HG02943 (cell line): ENCODE data around the gene FXYD1.

Experiments used
- ATAC-seq: cut with Tn5 transposase; IDR thresholded peaks from one replicate; pipeline ENCODE4 v1.9.1; 2021; ENCODE audit warnings: mild to moderate bottlenecking, low read depth, moderate library complexity; ENCODE audit not compliant: unreplicated experiment

The FXYD1 gene

DNA sequence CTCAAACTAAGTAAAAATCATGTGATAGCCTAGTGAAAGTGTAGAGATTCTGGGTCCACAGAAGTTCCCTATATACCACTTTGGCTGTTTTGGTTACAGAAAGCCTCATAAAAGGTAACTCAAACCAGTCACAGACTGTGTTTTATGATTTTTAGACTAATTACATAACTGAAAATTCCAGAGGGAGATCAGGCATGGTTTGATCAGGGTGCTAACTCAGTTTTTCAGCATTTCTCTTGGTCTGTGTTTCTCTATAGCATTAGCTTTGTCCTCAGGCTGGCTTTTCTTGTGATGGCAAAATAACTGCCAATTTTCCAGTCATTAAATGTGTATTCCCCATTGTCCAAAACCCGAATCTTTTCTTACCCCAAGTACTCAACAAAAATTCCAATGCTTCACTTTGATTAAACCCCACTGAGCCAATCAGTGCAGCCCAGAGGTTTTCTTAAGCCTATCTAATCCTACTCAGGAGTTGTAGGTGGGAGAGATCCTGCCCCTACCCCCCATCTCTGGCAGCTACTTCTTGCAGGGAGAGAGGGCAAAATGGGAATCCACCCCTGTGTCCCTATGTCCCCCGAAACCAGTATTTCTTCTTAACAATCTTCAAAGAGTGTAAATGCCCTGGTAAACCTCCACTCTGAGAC lies 31.6 kb upstream of the FXYD1 start:
- no peak for ATAC-seq

- no peak for ATAC-seq
Observed at GRCh38 chr19:35107545-35107944, 31.1 kb upstream of the FXYD1 start.

DNA sequence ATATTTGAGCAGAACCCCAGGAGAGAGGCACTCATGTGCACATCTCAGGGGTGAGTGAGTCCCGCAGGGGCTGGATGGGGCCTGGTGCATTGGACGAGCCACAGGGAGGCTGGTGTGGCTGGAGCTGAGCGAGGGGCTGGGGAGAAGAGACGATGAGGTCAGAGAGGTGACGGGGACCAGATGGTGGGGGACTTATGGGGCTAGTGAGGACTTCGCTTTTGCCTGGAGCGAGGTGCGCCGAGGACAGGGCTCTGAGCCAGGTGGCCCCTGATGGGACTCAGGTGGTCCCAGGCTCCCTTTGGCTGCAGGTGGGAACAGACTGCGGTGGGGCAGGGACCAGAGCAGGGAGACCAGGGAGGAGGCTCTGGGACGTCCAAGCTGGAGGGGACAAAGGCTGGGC lies 29.9 kb upstream of the FXYD1 start:
- ATAC-seq, result no peak

- ATAC-seq, result no peak
Observed at GRCh38 chr19:35109395-35110112, 29.1 kb upstream of the FXYD1 start.

- no peak for ATAC-seq
Observed at GRCh38 chr19:35110974-35111373, 27.6 kb upstream of the FXYD1 start.

- ATAC-seq, result no peak
Observed at GRCh38 chr19:35112995-35113688, 25.5 kb upstream of the FXYD1 start.

GRCh38 chr19:35114353-35115176 lies 24.1 kb upstream of the FXYD1 start:
- ATAC-seq, result no peak

DNA sequence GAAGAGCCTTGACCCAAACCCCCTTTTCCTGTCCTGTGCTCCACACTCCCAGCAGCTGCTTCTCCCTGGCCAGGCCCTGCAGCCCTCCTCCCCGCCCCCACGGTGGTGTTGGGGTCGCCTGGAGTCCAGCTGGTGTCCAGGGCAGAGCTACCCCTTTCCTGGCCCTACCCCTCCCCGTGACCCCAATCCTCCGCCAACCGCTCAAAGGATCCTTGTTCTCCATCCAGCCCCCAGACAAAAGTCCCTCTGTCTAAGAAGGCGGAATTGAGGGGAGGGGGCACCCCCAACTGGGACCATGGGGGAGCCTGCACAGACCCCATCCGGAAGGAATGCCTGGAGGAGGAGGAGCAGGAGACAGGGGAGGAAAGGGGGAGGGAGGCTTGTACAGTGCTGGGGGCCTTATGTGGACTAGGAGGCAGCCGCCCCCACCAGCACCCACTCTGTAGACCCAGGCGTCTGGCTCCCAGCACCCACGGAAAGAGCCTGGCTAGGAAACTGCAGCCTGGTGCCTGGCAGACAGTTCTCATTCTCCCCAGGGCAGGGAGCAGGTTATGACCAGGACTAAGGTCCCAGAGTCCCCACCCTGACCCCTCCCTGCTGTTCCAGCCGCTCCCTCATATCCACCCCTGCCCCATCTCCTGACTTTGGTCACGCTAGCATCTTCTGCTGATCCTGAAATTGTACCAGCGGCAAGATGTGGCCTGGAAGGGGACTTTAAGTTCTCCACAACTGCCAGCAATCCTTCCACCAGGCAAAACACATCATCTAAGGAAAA lies 23.3 kb upstream of the FXYD1 start, which contains the start of gene FXYD3:
Gene FXYD3 (plus strand): TSS at position 647 of the 775 bp plus-strand sequence. CDS start 3,554 bp downstream, outside the sequence.
- ATAC-seq, result no peak

GRCh38 chr19:35116072-35116801 lies 22.4 kb upstream of the FXYD1 start:
- ATAC-seq, result no peak

DNA sequence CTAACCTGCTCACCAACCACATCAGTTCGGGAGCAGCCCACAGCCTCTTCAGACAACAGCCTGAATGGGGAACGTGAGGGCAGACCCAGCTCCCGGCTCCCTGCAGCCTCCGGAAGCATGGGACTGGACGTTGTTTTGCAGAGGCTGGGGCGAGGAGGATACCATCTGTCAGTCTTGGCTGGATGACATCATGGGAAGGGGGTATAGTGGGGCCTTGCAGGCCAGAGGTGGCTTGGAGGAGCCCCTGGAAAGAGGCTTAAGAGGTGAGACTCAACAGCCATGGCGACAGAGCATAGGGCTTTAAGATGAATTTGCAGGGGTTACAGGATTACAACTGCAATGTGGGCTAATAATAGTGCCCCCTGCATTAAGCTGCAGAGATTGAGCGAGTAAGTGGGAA lies 21.5 kb upstream of the FXYD1 start:
- ATAC-seq, result no peak

DNA sequence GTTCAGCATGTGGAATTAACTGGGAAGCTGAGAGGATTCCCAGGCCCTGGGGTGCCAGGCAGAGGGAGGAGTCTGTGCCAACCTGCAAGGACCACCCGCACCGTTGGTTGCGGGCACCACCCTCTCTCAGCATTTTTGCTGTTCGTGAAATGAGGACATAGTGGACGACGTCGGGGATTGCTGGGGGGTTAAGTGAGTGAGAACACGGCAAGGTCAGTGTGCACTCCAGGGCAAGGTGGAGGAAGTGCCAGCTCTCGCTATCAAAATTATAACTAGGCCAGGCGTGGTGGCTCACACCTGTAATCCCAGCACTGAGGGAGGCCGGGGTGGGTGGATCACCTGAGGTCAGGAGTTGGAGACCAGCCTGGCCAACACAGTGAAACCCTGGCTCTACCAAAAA lies 20.8 kb upstream of the FXYD1 start:
- no peak for ATAC-seq

DNA sequence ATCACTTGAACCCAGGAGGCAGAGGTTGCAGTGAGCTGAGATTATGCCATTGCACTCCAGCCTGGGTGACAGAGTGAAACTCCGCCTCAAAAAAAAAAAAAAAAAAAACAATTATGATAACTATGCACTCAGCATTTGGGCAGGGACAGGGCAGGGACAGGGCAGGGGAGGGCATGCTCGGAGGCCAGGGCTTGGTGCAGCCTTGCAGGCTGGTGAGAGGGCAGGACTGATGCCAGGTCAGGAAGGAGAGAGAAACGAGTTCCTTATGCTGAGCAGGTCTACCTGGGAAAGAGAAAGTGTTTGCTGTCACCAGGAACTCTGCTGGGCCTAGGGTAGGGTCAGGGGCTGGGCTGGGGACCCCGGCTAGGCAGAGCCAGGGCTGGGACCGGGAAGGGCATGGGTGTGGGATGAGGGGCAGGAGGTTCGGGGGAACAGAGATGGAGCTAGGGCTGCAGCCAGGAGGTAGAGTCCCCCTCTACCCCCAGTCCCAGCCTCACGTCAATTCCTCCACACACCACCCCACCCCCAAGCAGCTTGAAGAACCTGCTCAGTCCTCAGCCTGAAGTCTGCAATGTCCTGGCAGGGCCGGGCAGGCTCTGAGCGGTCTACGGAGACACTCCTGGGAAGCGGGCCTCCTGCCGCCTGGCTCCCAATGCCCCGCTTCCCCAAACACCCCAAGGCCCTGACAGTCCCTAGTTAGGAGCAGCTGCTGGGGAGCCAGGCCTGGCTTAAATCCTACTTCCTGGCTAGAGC lies 20.2 kb upstream of the FXYD1 start:
- no peak for ATAC-seq

GRCh38 chr19:35119091-35119490 lies 19.5 kb upstream of the FXYD1 start:
- ATAC-seq, result no peak

- no peak for ATAC-seq
Observed at GRCh38 chr19:35119578-35120155, 19.0 kb upstream of the FXYD1 start.

- ATAC-seq, result no peak
Observed at GRCh38 chr19:35120492-35120891, 18.1 kb upstream of the FXYD1 start.

DNA sequence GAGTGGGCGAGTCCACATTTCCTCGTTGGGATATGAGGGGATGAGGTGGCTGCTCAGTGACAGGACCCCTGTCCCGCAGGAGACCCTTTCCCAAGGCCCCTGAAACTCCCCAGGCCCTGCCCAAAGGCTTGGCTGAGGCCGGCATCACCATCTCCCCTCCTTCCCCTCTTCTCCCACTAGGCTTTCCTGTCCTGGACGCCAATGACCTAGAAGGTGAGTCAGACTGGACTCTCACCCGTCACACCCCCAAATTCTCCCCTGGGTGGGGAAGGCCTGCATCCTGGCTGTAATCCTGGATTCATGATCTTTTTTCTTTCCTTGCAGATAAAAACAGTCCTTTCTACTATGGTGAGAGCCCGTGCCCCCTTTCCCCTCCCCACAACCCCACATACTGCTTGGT lies 17.7 kb upstream of the FXYD1 start:
- ATAC-seq, result no peak

DNA sequence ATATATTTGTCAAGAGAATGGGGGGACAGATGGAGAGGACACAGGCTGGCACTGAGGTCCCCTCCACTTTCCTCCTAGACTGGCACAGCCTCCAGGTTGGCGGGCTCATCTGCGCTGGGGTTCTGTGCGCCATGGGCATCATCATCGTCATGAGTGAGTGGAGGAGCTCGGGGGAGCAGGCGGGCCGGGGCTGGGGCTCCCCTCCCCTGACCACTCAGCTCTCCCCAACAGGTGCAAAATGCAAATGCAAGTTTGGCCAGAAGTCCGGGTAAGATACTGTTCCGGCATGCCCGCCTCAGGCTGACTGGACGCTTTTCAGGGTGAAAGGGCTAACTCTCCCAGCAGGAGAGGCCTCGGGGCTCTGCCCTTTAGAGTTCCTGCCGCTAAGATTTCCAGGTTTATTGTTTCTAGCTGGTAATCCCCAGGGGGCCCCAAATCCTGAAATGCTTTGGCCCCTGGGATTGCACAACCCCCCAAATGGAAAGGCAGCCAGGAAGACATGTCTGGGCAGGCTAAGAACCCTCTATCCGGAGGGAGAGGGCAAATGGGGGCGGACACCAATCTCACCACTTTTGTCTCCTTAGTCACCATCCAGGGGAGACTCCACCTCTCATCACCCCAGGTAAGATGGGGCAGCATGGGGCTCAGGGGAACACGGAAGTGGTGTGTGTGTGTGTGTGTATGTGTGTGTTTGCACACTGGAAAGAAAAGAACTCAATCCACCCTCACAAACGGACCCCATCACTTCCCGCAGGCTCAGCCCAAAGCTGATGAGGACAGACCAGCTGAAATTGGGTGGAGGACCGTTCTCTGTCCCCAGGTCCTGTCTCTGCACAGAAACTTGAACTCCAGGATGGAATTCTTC lies 15.7 kb upstream of the FXYD1 start:
- ATAC-seq, result no peak
